ENCODE results near the gene CAMKMT.

GRCh38 chr2:44420725-44421124 lies 59.0 kb downstream of the CAMKMT start:
- TF ChIP-seq CTCF (IDR thresholded peaks at IDR 0.05; ENCODE audit: low read length) (no peak), EZH2 (optimal IDR thresholded peaks at IDR 0.05; ENCODE audit: low read depth, low read length) (no peak), EZH2phosphoT487 (IDR thresholded peaks at IDR 0.05; ENCODE audit: low read length) (no peak)
